Endothelial cell of umbilical vein (primary cell): ENCODE results near the gene HOXC11. TPM values are rescaled to one million over a fixed set of nuclear protein-coding genes. Genes with fewer than 3 reads are reported as not detected.

Source experiments
- BruUV-seq: library from RNA; stranded (reverse); fragments of 400-500 nt; replicated peaks from 2 replicates; lab custom pipeline; 2021; lab: Mats Ljungman, UMichigan
- CTCF ChIA-PET: fragments of 300-600, 350-600 bp; sonication (Branson Sonifier 250); formaldehyde crosslinking; loops from one replicate; lab custom pipeline; 2021; ENCODE audit warnings: antibody characterized with exemption, inconsistent platforms; lab: Charles Lee
- POLR2A ChIA-PET: fragments of 300-600, 350-600 bp; sonication (Branson Sonifier 250); formaldehyde crosslinking; loops from one replicate; lab custom pipeline; 2021; ENCODE audit warnings: antibody characterized with exemption, inconsistent platforms; lab: Charles Lee
- DNase-seq: peaks from one replicate; pipeline ENCODE4 v3.0.0-alpha.2; 2011; ENCODE audit warnings: low read depth, low spot score
- FAIRE-seq: peaks from 2 replicates; lab custom pipeline; 2011; peaks lifted over from hg19 to GRCh38; lab: Jason Lieb, UNC
- H2AFZ ChIP-seq: 2 replicates; pipeline ENCODE4 v1.6.0; 2012; ENCODE audit warnings: low read depth, low read length, control low read depth, inconsistent platforms
- H3K27ac ChIP-seq: 2 replicates; pipeline ENCODE4 v1.5.1; 2011; ENCODE audit warnings: low read depth, mild to moderate bottlenecking, control low read depth, low read length, moderate library complexity; ENCODE audit not compliant: insufficient read depth
- H3K27me3 ChIP-seq, 2 experiments: 2 replicates each; pipeline versions ENCODE4 v1.6.0 to v1.6.1; 2011; ENCODE audit warnings: low read length in 2 of 2, mixed read lengths in 1 of 2; ENCODE audit not compliant: control insufficient read depth in 2 of 2, insufficient read depth in 2 of 2
- H3K36me3 ChIP-seq, 2 experiments: 2 replicates in 1 of 2; 3 replicates in 1 of 2; pipeline ENCODE4 v1.5.1; 2011; ENCODE audit warnings: low read length in 2 of 2, mild to moderate bottlenecking in 1 of 2, moderate library complexity in 1 of 2; ENCODE audit not compliant: control insufficient read depth in 2 of 2, insufficient read depth in 2 of 2; ENCODE audit errors: extremely low read depth in 1 of 2
- H3K4me1 ChIP-seq: 3 replicates; pipeline ENCODE4 v1.5.1; 2011; ENCODE audit warnings: mild to moderate bottlenecking, low read length; ENCODE audit not compliant: control insufficient read depth, insufficient read depth; ENCODE audit errors: extremely low read depth
- H3K4me2 ChIP-seq: 2 replicates; pipeline ENCODE4 v1.6.1; 2011; ENCODE audit warnings: low read length, control low read depth, mixed read lengths; ENCODE audit not compliant: insufficient read depth
- H3K4me3 ChIP-seq, 3 experiments: fragments of 200-600 bp in 1 of 3; sonication (generic), shearing (Covaris generic) in 1 of 3; replicated peaks in 1 of 3; 2 replicates each; pipeline ENCODE4 v1.5.1; 2011 to 2016; ENCODE audit warnings: control low read depth in 3 of 3, low read length in 3 of 3, mild to moderate bottlenecking in 2 of 3, inconsistent platforms in 1 of 3, low read depth in 1 of 3, moderate library complexity in 1 of 3; ENCODE audit not compliant: insufficient read depth in 1 of 3
- H3K79me2 ChIP-seq: 2 replicates; pipeline ENCODE4 v1.6.0; 2012; ENCODE audit warnings: low read length, inconsistent platforms; ENCODE audit not compliant: control insufficient read depth, insufficient read depth
- H3K9ac ChIP-seq: replicated peaks from 2 replicates; pipeline ENCODE3; 2011; ENCODE audit warnings: low read length, control low read depth; ENCODE audit not compliant: insufficient read depth; ENCODE audit errors: extremely low read depth
- H3K9me1 ChIP-seq: replicated peaks from 3 replicates; pipeline ENCODE4 v1.6.0; 2011; ENCODE audit warnings: mild to moderate bottlenecking, low read length; ENCODE audit not compliant: control insufficient read depth, insufficient read depth; ENCODE audit errors: extremely low read depth
- H3K9me3 ChIP-seq: replicated peaks from 2 replicates; pipeline ENCODE4 v1.5.1; 2012; ENCODE audit warnings: low read length, inconsistent platforms; ENCODE audit not compliant: control insufficient read depth, insufficient read depth
- H4K20me1 ChIP-seq: replicated peaks from 2 replicates; pipeline ENCODE3; 2011; ENCODE audit warnings: mild to moderate bottlenecking, low read length; ENCODE audit not compliant: control insufficient read depth, insufficient read depth; ENCODE audit errors: extremely low read depth
- CTCF ChIP-seq, 2 donors: IDR thresholded peaks; 1 replicate in 1 of 2; 2 replicates in 1 of 2; pipeline ENCODE4 v1.5.1; 2011; ENCODE audit warnings: low read length in 2 of 2, mild to moderate bottlenecking in 2 of 2, moderate library complexity in 2 of 2, control low read depth in 1 of 2, inconsistent platforms in 1 of 2, low read depth in 1 of 2; ENCODE audit not compliant: insufficient read depth in 1 of 2; ENCODE audit errors: extremely low read depth in 1 of 2
- EZH2 ChIP-seq: IDR thresholded peaks from 2 replicates; pipeline ENCODE4 v1.6.1; 2012; ENCODE audit warnings: borderline replicate concordance, low read depth, mild to moderate bottlenecking, moderate library complexity, low read length, inconsistent platforms; ENCODE audit not compliant: severe bottlenecking
- FOS ChIP-seq: IDR thresholded peaks from 2 replicates; pipeline ENCODE4 v1.6.1; 2011; ENCODE audit warnings: mild to moderate bottlenecking, low read length, moderate library complexity, borderline replicate concordance; ENCODE audit not compliant: insufficient read depth
- GATA2 ChIP-seq: IDR thresholded peaks from 2 replicates; pipeline ENCODE4 v1.7.0; 2011; ENCODE audit warnings: low read depth, mild to moderate bottlenecking, moderate library complexity, mixed read lengths, low read length; ENCODE audit not compliant: insufficient read length, insufficient read depth
- JUN ChIP-seq: IDR thresholded peaks from 2 replicates; pipeline ENCODE4 v1.6.1; 2011; ENCODE audit warnings: borderline replicate concordance, low read depth; ENCODE audit not compliant: insufficient read length, insufficient read depth
- MAX ChIP-seq: IDR thresholded peaks from 2 replicates; pipeline ENCODE4 v1.6.1; 2011; ENCODE audit not compliant: insufficient read depth, insufficient read length
- MYC ChIP-seq: IDR thresholded peaks from one replicate; pipeline ENCODE4 v1.6.1; 2011; ENCODE audit warnings: mild to moderate bottlenecking, low read depth, low read length
- POLR2A ChIP-seq: IDR thresholded peaks from 2 replicates; pipeline ENCODE4 v1.6.1; 2012; ENCODE audit warnings: low read depth, mild to moderate bottlenecking, control low read depth, low read length
- POLR2AphosphoS5 ChIP-seq: IDR thresholded peaks from 2 replicates; pipeline ENCODE4 v1.6.1; 2012; ENCODE audit warnings: low read depth, mild to moderate bottlenecking, control low read depth, low read length, moderate library complexity; ENCODE audit not compliant: insufficient read depth
- dilution Hi-C: fragments of 300-500 bp; cut with MboI; formaldehyde crosslinking; loops from one replicate; pipeline ENCODE4 v1.15.0; 2019; ENCODE audit warnings: low sequenced_read_pairs; ENCODE audit not compliant: extremely low pct_ligation_motif_present
- intact Hi-C: fragments of 100-400 bp; cut with micrococcal nuclease; formaldehyde crosslinking; loops from one replicate; pipeline ENCODE4 v1.10.0; 2022
- polyA plus RNA-seq, 4 experiments: library from polyadenylated mRNA; depleted of rRNA in 3 of 4; stranded (reverse) in 3 of 4; unstranded in 1 of 4; fragments of >200 nt; gene quantifications; 2 replicates each; pipeline versions ENCODE4 v1.2.1 to v1.2.3, GENCODE V29; 2011 to 2012; ENCODE audit warnings: missing spikeins in 1 of 4
- total RNA-seq: library from RNA; stranded (reverse); gene quantifications from 2 replicates; pipeline ENCODE4 v1.2.3, GENCODE V29; 2021

HOXC11 gene
- total and polyA plus RNA-seq, 2 donors (not counting 3 experiments of a cell fraction or from before 2014, with no cell fraction given), result not detected

GRCh38 chr12:54001283-54002187 lies 28.6 kb downstream of the HOXC11 start:
- Histone ChIP-seq H2AFZ (no peak overlapping the region), H3K9me1 (no peaks in the 10 kb centered on the region), H3K27me3 (peaks cover 76 to 96% of the 10 kb centered on the region in 2 experiments), H4K20me1 (no peaks in the 10 kb centered on the region), H3K9ac (no peak overlapping the region), H3K79me2 (no peaks in the 10 kb centered on the region), H3K4me1 (no peaks in the 10 kb centered on the region), H3K9me3 (no peaks in the 10 kb centered on the region), H3K36me3 (no peaks in the 10 kb centered on the region), H3K4me3 (no peak overlapping the region), H3K27ac (no peak overlapping the region), H3K4me2 (no peak overlapping the region)
- BruUV-seq, result no TSS peak
- CTCF ChIA-PET, result interaction anchor here (1.3 to 17.0 kb wide), 4 partner anchors 10 to 194 kb away, joined by 3 to 616 read pairs (median 7); partner anchors contain the start of genes HOXC10 and SMUG1
- DNase-seq (no peak), FAIRE-seq (no peak)
- intact Hi-C loops (loop anchor here (10.0 kb wide), 1 partner anchor 363 kb away; the partner anchor contains the start of gene GPR84), dilution Hi-C loops (no loop called here)
- POLR2A ChIA-PET, result no interaction called here
- no peak for TF ChIP-seq JUN
- TF ChIP-seq POLR2AphosphoS5, result no peak
- no peak for TF ChIP-seq FOS
- TF ChIP-seq MAX, result no peak
- TF ChIP-seq CTCF (IDR thresholded peaks at IDR 0.05; ENCODE audit: extremely low read depth in 1 of 2, insufficient read depth in 1 of 2, low read depth in 1 of 2, low read length in 2 of 2), result no peak
- TF ChIP-seq MYC, result no peak
- TF ChIP-seq EZH2, result no peak
- TF ChIP-seq GATA2, result no peak
- no peak for TF ChIP-seq POLR2A
